OCI-LY3 (cell line): ENCODE results near the gene CASP12.

Experiments used
- EZH2phosphoT487 ChIP-seq: fragments of 200-600 bp; shearing (Covaris generic); IDR thresholded peaks from 2 replicates; pipeline ENCODE4 v1.6.1; 2018; ENCODE audit warnings: antibody characterized with exemption, mixed run types, low read depth
- TF ChIP-seq, protein P1 (sequence below): fragments of 200-600, 300-600 bp; sonication (generic); IDR thresholded peaks from 2 replicates; pipeline ENCODE4 v1.5.1; 2014; ENCODE audit warnings: antibody characterized with exemption, low read length, low read depth

DNA sequence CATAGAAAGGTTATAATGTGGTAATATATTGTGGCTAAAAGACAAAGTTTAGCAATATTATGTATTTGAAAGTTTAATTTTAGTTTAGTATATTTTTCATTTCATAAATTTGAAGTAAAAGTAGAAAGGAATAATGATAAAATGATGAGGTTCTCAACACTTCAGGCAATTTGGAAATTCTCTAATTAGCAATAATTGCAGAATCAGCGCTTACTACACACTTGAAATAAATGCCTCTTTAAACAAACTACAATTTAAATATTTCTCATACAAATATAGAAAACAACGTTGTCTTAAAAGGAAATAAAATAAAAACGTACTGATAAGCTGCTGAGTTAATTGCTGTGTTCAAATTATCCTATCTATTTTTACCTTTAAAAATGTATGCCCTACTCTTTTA is 25.9 kb downstream of the CASP12 start:
- TF ChIP-seq, protein P1, sequence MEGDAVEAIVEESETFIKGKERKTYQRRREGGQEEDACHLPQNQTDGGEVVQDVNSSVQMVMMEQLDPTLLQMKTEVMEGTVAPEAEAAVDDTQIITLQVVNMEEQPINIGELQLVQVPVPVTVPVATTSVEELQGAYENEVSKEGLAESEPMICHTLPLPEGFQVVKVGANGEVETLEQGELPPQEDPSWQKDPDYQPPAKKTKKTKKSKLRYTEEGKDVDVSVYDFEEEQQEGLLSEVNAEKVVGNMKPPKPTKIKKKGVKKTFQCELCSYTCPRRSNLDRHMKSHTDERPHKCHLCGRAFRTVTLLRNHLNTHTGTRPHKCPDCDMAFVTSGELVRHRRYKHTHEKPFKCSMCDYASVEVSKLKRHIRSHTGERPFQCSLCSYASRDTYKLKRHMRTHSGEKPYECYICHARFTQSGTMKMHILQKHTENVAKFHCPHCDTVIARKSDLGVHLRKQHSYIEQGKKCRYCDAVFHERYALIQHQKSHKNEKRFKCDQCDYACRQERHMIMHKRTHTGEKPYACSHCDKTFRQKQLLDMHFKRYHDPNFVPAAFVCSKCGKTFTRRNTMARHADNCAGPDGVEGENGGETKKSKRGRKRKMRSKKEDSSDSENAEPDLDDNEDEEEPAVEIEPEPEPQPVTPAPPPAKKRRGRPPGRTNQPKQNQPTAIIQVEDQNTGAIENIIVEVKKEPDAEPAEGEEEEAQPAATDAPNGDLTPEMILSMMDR: no peak
- no peak for TF ChIP-seq EZH2phosphoT487
